GM19025 (cell line): ENCODE data around the gene PGS1.

ENCODE experiments used
- ATAC-seq: cut with Tn5 transposase; IDR thresholded peaks from one replicate; pipeline ENCODE4 v1.9.1; 2021; ENCODE audit warnings: mild to moderate bottlenecking, low read depth, moderate library complexity; ENCODE audit not compliant: unreplicated experiment

PGS1 gene

GRCh38 chr17:78403822-78404221 is 25.4 kb downstream of the PGS1 start:
- no peak for ATAC-seq

- ATAC-seq, result no peak
Measured at GRCh38 chr17:78406396-78406795, 27.9 kb downstream of the PGS1 start.

- no peak for ATAC-seq
Measured at GRCh38 chr17:78406920-78407319, 28.5 kb downstream of the PGS1 start.

GRCh38 chr17:78407387-78408000 is 29.0 kb downstream of the PGS1 start:
- ATAC-seq, result no peak

GRCh38 chr17:78408476-78409050 is 30.1 kb downstream of the PGS1 start:
- no peak for ATAC-seq

GRCh38 chr17:78409191-78409928 is 30.9 kb downstream of the PGS1 start:
- no peak for ATAC-seq

GRCh38 chr17:78411241-78411857 is 32.9 kb downstream of the PGS1 start:
- no peak for ATAC-seq

- ATAC-seq, result no peak
Measured at GRCh38 chr17:78412403-78412802, 34.0 kb downstream of the PGS1 start.

GRCh38 chr17:78414178-78415162 is 36.0 kb downstream of the PGS1 start:
- ATAC-seq, result no peak

GRCh38 chr17:78415821-78416711 is 37.6 kb downstream of the PGS1 start:
- no peak for ATAC-seq

GRCh38 chr17:78416791-78417530 is 38.5 kb downstream of the PGS1 start:
- no peak for ATAC-seq

- no peak for ATAC-seq
Measured at GRCh38 chr17:78417531-78417909, 39.1 kb downstream of the PGS1 start.

GRCh38 chr17:78418326-78419026 is 40.0 kb downstream of the PGS1 start:
- ATAC-seq, result no peak

- no peak for ATAC-seq
Measured at GRCh38 chr17:78419970-78420815, 41.7 kb downstream of the PGS1 start.

GRCh38 chr17:78421084-78421533 is 42.7 kb downstream of the PGS1 start:
- no peak for ATAC-seq

GRCh38 chr17:78421534-78422266 is 43.3 kb downstream of the PGS1 start:
- ATAC-seq, result no peak

- ATAC-seq, result no peak
Measured at GRCh38 chr17:78422267-78422605, 43.8 kb downstream of the PGS1 start.
